GM12864 (cell line): ENCODE measurements around the gene KIAA1586.

ENCODE experiments used
- DNase-seq: peaks from one replicate; pipeline ENCODE4 v3.0.0-alpha.2; 2011; ENCODE audit warnings: low read depth
- H3K4me3 ChIP-seq: 2 replicates; pipeline ENCODE4 v1.5.1; 2011; ENCODE audit warnings: mild to moderate bottlenecking, low read depth, low read length, control low read depth
- TF ChIP-seq, protein P1 (sequence below): IDR thresholded peaks from 2 replicates; pipeline ENCODE4 v1.5.1; 2011; ENCODE audit warnings: low read depth, mild to moderate bottlenecking, moderate library complexity, low read length, control low read depth, inconsistent platforms; ENCODE audit errors: missing control alignments

Gene KIAA1586

DNA sequence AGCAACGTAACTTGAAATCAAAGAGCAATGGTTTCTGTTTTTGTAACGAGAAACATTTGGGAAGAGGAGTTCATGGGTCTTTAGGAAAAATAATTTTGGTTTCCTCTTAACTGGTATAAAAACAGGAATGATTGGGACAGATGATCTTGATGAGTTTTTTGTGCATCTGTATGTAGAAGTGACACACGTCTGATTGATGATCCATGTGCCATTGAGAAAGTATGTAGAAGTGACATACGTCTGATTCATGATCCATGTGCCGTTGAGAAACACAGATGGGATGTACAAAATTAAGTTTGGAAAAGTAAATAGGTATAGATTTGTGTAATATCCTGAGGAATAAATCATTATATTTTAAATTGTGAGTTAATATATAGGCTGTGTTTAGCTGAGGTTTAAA, 2.1 kb downstream of the KIAA1586 start:
- TF ChIP-seq, protein P1, sequence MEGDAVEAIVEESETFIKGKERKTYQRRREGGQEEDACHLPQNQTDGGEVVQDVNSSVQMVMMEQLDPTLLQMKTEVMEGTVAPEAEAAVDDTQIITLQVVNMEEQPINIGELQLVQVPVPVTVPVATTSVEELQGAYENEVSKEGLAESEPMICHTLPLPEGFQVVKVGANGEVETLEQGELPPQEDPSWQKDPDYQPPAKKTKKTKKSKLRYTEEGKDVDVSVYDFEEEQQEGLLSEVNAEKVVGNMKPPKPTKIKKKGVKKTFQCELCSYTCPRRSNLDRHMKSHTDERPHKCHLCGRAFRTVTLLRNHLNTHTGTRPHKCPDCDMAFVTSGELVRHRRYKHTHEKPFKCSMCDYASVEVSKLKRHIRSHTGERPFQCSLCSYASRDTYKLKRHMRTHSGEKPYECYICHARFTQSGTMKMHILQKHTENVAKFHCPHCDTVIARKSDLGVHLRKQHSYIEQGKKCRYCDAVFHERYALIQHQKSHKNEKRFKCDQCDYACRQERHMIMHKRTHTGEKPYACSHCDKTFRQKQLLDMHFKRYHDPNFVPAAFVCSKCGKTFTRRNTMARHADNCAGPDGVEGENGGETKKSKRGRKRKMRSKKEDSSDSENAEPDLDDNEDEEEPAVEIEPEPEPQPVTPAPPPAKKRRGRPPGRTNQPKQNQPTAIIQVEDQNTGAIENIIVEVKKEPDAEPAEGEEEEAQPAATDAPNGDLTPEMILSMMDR = no peak
- no peak for DNase-seq
- no peak overlapping the region for H3K4me3 ChIP-seq

DNA sequence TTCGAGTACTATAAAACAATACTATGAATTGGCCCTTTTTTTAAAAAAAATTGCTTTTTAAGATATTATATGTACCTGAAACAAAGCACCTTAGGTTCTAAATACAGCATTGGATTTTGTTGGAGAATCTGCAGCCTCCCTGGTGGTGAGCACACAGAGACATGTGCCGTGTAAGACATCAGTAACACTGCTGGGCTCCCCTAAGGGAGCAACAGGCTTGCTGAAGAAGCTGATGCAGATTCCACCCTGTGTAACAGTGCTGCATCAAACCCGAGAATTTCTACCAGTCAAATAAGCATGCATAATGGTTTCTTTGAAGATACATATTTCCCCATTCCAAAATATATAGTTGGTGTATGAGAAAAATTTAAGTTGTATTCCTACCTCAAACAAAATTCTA, 17.4 kb downstream of the KIAA1586 start:
- no peak for DNase-seq
- TF ChIP-seq, protein P1 = no peak
- H3K4me3 ChIP-seq = no peak overlapping the region

DNA sequence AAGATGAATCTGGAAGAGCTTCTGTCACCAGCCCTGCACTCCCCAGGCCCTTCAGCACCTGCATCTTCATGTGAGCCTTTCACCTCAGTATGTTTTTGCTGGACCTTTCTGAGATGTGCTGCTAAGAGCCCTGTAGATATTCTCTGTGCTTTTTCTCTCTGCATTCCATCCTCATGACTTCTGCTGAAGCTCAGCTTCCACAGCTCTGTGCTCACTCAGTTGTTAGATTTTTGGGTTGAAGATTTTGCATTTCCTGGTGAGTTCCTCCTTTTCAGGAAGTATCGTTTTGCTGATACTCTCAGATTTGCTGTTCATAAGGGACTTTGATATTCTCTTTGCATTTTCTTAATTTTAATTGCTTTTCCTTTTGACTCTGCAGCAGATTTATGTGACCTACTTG, 18.3 kb downstream of the KIAA1586 start:
- TF ChIP-seq, protein P1 = no peak
- no peak overlapping the region for H3K4me3 ChIP-seq
- DNase-seq = no peak

DNA sequence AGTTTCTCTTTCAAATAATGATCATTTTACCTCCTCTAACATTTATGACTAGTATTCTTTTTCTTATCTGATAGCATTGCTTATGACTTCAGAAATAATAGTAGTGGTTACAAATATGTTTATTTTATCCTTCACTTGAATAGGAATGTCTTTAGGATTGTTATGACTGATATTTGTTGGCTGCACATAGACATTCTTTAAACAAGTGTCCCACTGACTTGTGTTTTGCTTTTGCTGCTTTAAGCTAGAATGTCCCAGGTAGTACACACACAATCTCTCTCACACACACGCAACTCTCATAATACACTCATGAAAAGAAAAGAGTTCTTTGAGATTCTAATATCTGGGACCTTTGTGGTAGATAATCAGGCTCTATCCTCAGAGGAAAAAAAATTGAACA, 21.6 kb downstream of the KIAA1586 start:
- DNase-seq = no peak
- TF ChIP-seq, protein P1 = no peak
- H3K4me3 ChIP-seq = no peak overlapping the region

DNA sequence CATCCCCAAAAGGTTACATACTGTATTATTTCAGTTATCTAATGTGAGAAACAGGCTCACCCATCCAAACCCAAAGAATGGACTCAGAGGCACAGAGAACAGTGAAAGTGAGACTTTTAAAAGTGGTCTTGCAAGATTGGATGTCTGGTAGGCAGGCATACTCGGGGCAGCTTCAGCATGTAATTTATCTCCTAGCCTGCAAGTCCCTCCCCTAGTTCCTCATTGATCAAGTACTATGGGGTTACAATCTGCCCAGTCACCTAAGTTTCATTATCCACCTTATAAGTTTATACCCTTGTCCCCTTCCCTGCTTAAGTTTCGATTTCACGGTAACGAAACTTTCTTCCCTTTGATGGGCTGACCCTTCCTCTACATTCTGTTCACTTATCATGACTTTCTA, 22.7 kb downstream of the KIAA1586 start:
- no peak overlapping the region for H3K4me3 ChIP-seq
- no peak for DNase-seq
- TF ChIP-seq, protein P1 = no peak

DNA sequence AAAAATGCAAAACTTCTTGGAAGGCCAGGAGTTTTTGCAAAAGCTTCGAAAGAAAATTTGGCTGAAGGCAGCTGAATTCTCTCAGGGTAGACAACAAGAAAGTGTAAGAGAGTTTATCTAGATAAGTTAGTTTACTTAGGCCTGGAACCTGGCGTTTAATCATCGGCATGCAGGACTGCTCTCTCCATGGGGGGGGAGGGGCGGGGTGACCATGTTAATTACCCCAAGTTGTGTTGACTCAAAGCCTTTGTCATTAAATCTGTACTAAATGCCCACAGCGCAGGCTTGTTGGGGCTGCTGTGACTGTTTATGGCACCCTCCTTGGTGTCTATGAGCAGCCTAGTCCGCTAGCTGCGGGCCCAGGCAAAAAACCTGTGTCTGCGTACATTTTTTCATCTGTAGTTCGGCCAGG, 23.4 kb downstream of the KIAA1586 start:
- TF ChIP-seq, protein P1 = no peak
- DNase-seq = no peak
- H3K4me3 ChIP-seq = no peak overlapping the region

DNA sequence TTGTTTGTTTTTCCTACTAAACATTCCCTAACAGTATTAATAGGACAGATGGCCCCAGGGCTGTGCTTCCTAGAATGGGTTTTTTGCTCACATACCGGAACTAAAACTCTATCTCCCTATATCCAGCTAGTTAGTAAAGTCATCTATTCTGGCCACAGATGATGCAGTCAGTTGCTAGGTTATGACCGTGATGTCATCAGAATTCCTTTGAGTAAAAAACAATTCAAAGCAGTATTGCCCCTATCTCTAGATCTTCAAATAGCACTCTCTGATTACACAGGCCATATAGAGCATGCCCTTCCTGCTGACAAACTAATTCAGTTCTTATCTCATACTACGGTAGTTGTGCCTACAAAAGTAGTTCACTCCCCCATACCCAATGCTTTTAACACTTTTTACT, 25.6 kb downstream of the KIAA1586 start:
- no peak overlapping the region for H3K4me3 ChIP-seq
- TF ChIP-seq, protein P1 = no peak

More for the DNA sequence above, 25.6 kb downstream of the KIAA1586 start:
- DNase-seq = no peak
